ENCODE results near the gene PABPC1L. TPM values are rescaled to one million over a fixed set of nuclear protein-coding genes. Genes with fewer than 3 reads are reported as not detected.

The PABPC1L gene
- total RNA-seq, 1 experiment from 2014 or later: 42.2 TPM

DNA sequence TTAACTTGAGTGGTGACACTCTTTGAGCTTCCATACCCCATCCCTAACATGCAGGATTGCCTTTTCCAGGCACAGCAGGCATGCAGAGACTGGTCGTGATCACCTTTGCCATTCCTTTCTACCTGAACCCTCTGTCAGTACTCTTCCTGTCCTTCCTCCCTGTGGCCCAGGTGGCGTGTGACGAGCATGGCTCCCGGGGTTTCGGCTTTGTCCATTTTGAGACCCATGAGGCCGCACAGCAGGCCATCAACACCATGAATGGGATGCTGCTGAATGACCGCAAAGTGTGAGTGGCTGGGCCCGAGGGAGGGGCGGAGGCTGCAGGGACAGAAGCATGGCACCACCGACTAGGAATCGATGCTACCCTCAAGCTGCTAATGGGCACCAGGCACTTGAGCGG lies 6.7 kb downstream of the PABPC1L start:
- H3K4me3 ChIP-seq (ENCODE audit: low read depth, low read length, poor library complexity, severe bottlenecking): no peak overlapping the region
- intact Hi-C loops (cut with micrococcal nuclease; ENCODE audit: unreplicated experiment): no loop called here
- ChIA-PET POLR2A (ENCODE audit: low non-redundant PET) (no interaction called here), CTCF (no interaction called here)
- H3K4me1 ChIP-seq (ENCODE audit: insufficient read depth, low read length, poor library complexity, severe bottlenecking): no peaks in the 10 kb centered on the region
- H3K36me3 ChIP-seq (ENCODE audit: insufficient read depth, low read length, poor library complexity, severe bottlenecking): peaks cover 28% of the 10 kb centered on the region
- no peaks in the 10 kb centered on the region for H3K9me3 ChIP-seq (ENCODE audit: low read depth, low read length, poor library complexity, severe bottlenecking)
- no peaks in the 10 kb centered on the region for H3K27me3 ChIP-seq (replicated peaks; ENCODE audit: insufficient read depth, low read depth, low read length, poor library complexity)
- no peak for DNase-seq (ENCODE audit: low spot score)
- no peak for TF ChIP-seq EZH2 (IDR thresholded peaks at IDR 0.05; ENCODE audit: borderline replicate concordance, low read depth, low read length, poor library complexity, severe bottlenecking)
- TF ChIP-seq, protein P1, sequence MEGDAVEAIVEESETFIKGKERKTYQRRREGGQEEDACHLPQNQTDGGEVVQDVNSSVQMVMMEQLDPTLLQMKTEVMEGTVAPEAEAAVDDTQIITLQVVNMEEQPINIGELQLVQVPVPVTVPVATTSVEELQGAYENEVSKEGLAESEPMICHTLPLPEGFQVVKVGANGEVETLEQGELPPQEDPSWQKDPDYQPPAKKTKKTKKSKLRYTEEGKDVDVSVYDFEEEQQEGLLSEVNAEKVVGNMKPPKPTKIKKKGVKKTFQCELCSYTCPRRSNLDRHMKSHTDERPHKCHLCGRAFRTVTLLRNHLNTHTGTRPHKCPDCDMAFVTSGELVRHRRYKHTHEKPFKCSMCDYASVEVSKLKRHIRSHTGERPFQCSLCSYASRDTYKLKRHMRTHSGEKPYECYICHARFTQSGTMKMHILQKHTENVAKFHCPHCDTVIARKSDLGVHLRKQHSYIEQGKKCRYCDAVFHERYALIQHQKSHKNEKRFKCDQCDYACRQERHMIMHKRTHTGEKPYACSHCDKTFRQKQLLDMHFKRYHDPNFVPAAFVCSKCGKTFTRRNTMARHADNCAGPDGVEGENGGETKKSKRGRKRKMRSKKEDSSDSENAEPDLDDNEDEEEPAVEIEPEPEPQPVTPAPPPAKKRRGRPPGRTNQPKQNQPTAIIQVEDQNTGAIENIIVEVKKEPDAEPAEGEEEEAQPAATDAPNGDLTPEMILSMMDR (conservative IDR thresholded peaks at IDR 0.05; ENCODE audit: low read depth, low read length): no peak
- no TSS peak for BruUV-seq (replicated peaks)
- no peak overlapping the region for H3K27ac ChIP-seq (ENCODE audit: low read depth, low read length, poor library complexity, severe bottlenecking)

DNA sequence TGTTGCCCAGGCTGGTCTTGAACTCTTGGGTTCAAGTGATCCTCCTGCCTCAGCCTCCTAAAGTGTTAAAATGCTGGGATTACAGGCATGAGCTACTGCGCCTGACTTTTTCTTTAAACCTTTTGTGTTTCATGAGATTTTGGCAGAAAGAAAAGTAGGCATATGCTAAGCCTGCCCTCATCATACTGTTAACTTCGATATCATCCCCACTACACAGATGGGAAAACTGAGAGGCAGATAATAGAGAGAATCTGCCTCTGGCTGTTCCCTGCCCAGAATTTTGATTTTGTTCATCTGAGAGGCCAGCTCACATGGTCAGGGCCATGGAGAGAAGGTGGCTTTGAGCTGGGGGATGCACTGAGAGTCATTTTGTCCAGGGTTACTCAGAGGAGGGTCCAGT lies 7.5 kb downstream of the PABPC1L start:
- ChIA-PET CTCF (no interaction called here), POLR2A (ENCODE audit: low non-redundant PET) (interaction anchor here (0.7 kb wide), 1 partner anchor 15 kb away, joined by 3 read pairs; no protein-coding TSS in a partner anchor)
- no peaks in the 10 kb centered on the region for H3K27me3 ChIP-seq (replicated peaks; ENCODE audit: insufficient read depth, low read depth, low read length, poor library complexity)
- TF ChIP-seq, protein P1 (conservative IDR thresholded peaks at IDR 0.05; ENCODE audit: low read depth, low read length): no peak
- no peak for TF ChIP-seq EZH2 (IDR thresholded peaks at IDR 0.05; ENCODE audit: borderline replicate concordance, low read depth, low read length, poor library complexity, severe bottlenecking)
- intact Hi-C loops (cut with micrococcal nuclease; ENCODE audit: unreplicated experiment): no loop called here
- no peak overlapping the region for H3K27ac ChIP-seq (ENCODE audit: low read depth, low read length, poor library complexity, severe bottlenecking)
- peaks cover 27% of the 10 kb centered on the region for H3K36me3 ChIP-seq (ENCODE audit: insufficient read depth, low read length, poor library complexity, severe bottlenecking)
- no TSS peak for BruUV-seq (replicated peaks)
- no peak for DNase-seq (ENCODE audit: low spot score)
- no peaks in the 10 kb centered on the region for H3K4me1 ChIP-seq (ENCODE audit: insufficient read depth, low read length, poor library complexity, severe bottlenecking)
- no peaks in the 10 kb centered on the region for H3K9me3 ChIP-seq (ENCODE audit: low read depth, low read length, poor library complexity, severe bottlenecking)
- no peak overlapping the region for H3K4me3 ChIP-seq (ENCODE audit: low read depth, low read length, poor library complexity, severe bottlenecking)

DNA sequence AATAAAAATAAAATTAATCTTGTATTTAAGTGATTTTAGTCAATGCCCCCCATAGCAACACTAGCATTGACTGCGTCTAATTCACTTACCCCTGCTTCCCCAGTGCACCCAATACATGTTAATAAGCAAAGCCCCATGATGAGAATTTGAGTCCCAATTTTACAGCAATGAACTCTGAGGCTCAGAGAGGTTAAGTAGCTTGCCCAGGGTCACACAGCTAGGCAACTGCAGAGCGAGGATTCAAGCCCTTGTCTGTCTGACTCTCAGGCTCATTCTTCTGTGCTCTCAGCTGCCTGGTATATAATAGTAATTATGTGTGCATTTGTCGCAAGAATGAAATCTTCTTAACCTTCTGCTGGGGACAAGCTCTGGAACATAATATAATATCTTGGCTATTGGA lies 8.5 kb downstream of the PABPC1L start:
- TF ChIP-seq EZH2 (IDR thresholded peaks at IDR 0.05; ENCODE audit: borderline replicate concordance, low read depth, low read length, poor library complexity, severe bottlenecking): no peak
- TF ChIP-seq, protein P1 (conservative IDR thresholded peaks at IDR 0.05; ENCODE audit: low read depth, low read length): no peak
- Histone ChIP-seq H3K4me1 (ENCODE audit: insufficient read depth, low read length, poor library complexity, severe bottlenecking) (no peaks in the 10 kb centered on the region), H3K9me3 (ENCODE audit: low read depth, low read length, poor library complexity, severe bottlenecking) (no peaks in the 10 kb centered on the region), H3K27me3 (replicated peaks; ENCODE audit: insufficient read depth, low read depth, low read length, poor library complexity) (no peaks in the 10 kb centered on the region), H3K4me3 (ENCODE audit: low read depth, low read length, poor library complexity, severe bottlenecking) (no peak overlapping the region), H3K27ac (ENCODE audit: low read depth, low read length, poor library complexity, severe bottlenecking) (no peak overlapping the region), H3K36me3 (ENCODE audit: insufficient read depth, low read length, poor library complexity, severe bottlenecking) (peaks cover 22% of the 10 kb centered on the region)
- ChIA-PET CTCF (interaction anchor here (0.5 kb wide), 1 partner anchor 193 kb away, joined by 3 read pairs; no protein-coding TSS in a partner anchor), POLR2A (ENCODE audit: low non-redundant PET) (no interaction called here)
- intact Hi-C loops (cut with micrococcal nuclease; ENCODE audit: unreplicated experiment): no loop called here
- no peak for DNase-seq (ENCODE audit: low spot score)
- no TSS peak for BruUV-seq (replicated peaks)

All from A673 (cell line).